CD4-positive, CD25-positive, alpha-beta regulatory T cell (primary cell): ENCODE measurements around the gene WDR37. TPM values are rescaled to one million over a fixed set of nuclear protein-coding genes. Genes with fewer than 3 reads are reported as not detected.
"Not testable (repeated sequence)": the region's sequence is repeated elsewhere in the genome, so short reads cannot be mapped to it uniquely, and the experiment has no call there.

ENCODE experiments used
- ATAC-seq, 2 donors: fragments of 150-1000 bp; cut with Tn5 transposase; one replicate each; pipeline ENCODE4 v1.10.0; 2021; ENCODE audit warnings: low read depth in 2 of 2, moderate number of reproducible peaks in 2 of 2, moderate library complexity in 1 of 2
- DNase-seq, 3 donors: peaks; one replicate each; pipeline versions ENCODE4 v3.0.0 to v3.0.0-alpha.2; 2012 to 2022; ENCODE audit warnings: mixed read lengths in 1 of 3
- H3K27ac ChIP-seq: one replicate; pipeline ENCODE4 v1.7.0; 2013; ENCODE audit warnings: mild to moderate bottlenecking, low read length; ENCODE audit not compliant: insufficient read depth, poor library complexity, severe bottlenecking
- H3K27me3 ChIP-seq: one replicate; pipeline ENCODE4 v1.7.0; 2013; ENCODE audit warnings: low read length; ENCODE audit not compliant: control insufficient read depth, insufficient read depth
- H3K36me3 ChIP-seq: one replicate; pipeline ENCODE4 v1.7.0; 2013; ENCODE audit warnings: mild to moderate bottlenecking, low read length, moderate library complexity; ENCODE audit not compliant: control insufficient read depth, insufficient read depth
- H3K4me1 ChIP-seq: 2 replicates; pipeline ENCODE4 v1.7.0; 2013; ENCODE audit warnings: mild to moderate bottlenecking, low read length; ENCODE audit not compliant: insufficient read depth, control insufficient read depth, poor library complexity, severe bottlenecking
- H3K4me3 ChIP-seq: one replicate; pipeline ENCODE4 v1.7.0; 2013; ENCODE audit warnings: low read depth, mild to moderate bottlenecking, low read length, moderate library complexity
- H3K9me3 ChIP-seq, 2 experiments: 1 replicate in 1 of 2; 2 replicates in 1 of 2; pipeline ENCODE4 v1.7.0; 2013; ENCODE audit warnings: low read length in 2 of 2, mild to moderate bottlenecking in 1 of 2, moderate library complexity in 1 of 2; ENCODE audit not compliant: control insufficient read depth in 2 of 2
- H3K27ac Mint-ChIP-seq, 3 donors: one replicate each; pipeline ENCODE4 v1.8.0; 2020 to 2022; ENCODE audit warnings: mild to moderate bottlenecking in 3 of 3, mixed read lengths in 3 of 3, moderate library complexity in 2 of 3
- H3K27me3 Mint-ChIP-seq: one replicate; pipeline ENCODE4 v1.8.0; 2022; ENCODE audit warnings: mild to moderate bottlenecking, mixed read lengths
- H3K36me3 Mint-ChIP-seq: one replicate; pipeline ENCODE4 v1.8.0; 2020; ENCODE audit warnings: mixed read lengths
- H3K4me1 Mint-ChIP-seq, 4 donors: one replicate each; pipeline ENCODE4 v1.8.0; 2020 to 2022; ENCODE audit warnings: mixed read lengths in 4 of 4, mild to moderate bottlenecking in 1 of 4
- H3K4me3 Mint-ChIP-seq, 4 donors: one replicate each; pipeline ENCODE4 v1.8.0; 2020 to 2022; ENCODE audit warnings: mild to moderate bottlenecking in 4 of 4, mixed read lengths in 4 of 4, moderate library complexity in 3 of 4
- H3K9me3 Mint-ChIP-seq, 7 donors: one replicate each; pipeline ENCODE4 v1.8.0; 2020 to 2022; ENCODE audit warnings: mixed read lengths in 7 of 7, mild to moderate bottlenecking in 3 of 7, moderate library complexity in 2 of 7
- polyA plus RNA-seq, 4 donors: library from polyadenylated mRNA; unstranded; fragments of 300-500 nt; fragmentation: Illumina TruSeq; gene quantifications; one replicate each; pipeline ENCODE4 v1.2.3, GENCODE V29; 2021
- total RNA-seq: library from RNA; stranded (reverse); gene quantifications from one replicate; pipeline ENCODE4 v1.2.3, GENCODE V29; 2022

The WDR37 gene
- total RNA-seq (31.6 TPM), polyA plus RNA-seq (10 to 100 TPM; 10.6 to 15.0 (median 12.2) TPM)

- H3K27ac ChIP-seq = peak within 1 kb of the TSS; percentile 86
- H3K4me3 ChIP-seq = peak within 1 kb of the TSS; percentile 96
- no peaks in the 10 kb centered on the region for H3K27me3 ChIP-seq
- no peaks in the 10 kb centered on the region for H3K9me3 ChIP-seq
- Mint-ChIP-seq H3K4me1 (peaks cover 36 to 89% (median 63%) of the 10 kb centered on the region in 4 donors), H3K4me3 (peak within 1 kb of the TSS; percentile 93 to 99 (median 97)), H3K27ac (peak within 1 kb of the TSS; percentile 93 to 97 (median 96)), H3K9me3 (no peaks in the 10 kb centered on the region), H3K36me3 (no peaks in the 10 kb centered on the region), H3K27me3 (no peaks in the 10 kb centered on the region)
- peaks cover 14% of the 10 kb centered on the region for H3K36me3 ChIP-seq
- ATAC-seq (peak; percentile 95 to 97), DNase-seq (peak; percentile 86 to 92 (median 89))
- H3K4me1 ChIP-seq = peaks cover 49% of the 10 kb centered on the region
Measured at GRCh38 chr10:1056326-1057105, at the start of gene WDR37. Gene WDR37 (plus strand): TSS chr10:1056385. CDS start chr10:1072156, 15,771 bp downstream.

DNA sequence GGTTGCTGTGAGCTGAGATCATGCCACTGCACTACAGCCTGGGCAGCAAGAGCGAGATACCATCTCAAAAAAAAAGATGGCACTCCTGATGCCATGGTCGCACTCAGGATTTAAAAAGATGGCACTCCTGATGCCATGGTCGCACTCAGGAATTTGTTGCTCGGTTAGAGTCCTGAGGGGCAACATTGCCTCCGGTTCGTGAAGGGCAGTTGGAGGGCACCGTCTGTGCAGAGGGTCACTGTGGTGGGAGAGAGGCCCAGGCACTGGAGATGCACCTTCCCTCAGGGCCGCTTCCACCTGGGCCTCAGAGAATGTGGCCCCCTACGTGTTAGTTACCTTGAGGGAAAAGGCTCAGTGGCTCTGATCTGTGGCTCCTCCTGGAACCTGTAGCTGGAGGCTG lies 49.6 kb upstream of the WDR37 start:
- H3K36me3 Mint-ChIP-seq = peaks cover 64% of the 10 kb centered on the region
- peaks cover 92% of the 10 kb centered on the region for H3K36me3 ChIP-seq
- H3K9me3 ChIP-seq = peaks cover 9 to 12% of the 10 kb centered on the region in 2 experiments
- H3K4me1 Mint-ChIP-seq = peaks cover 0 to 16% (median 6%) of the 10 kb centered on the region in 4 donors
- H3K27ac Mint-ChIP-seq = no peak overlapping the region
- H3K4me3 ChIP-seq = no peak overlapping the region
- ATAC-seq (no peak), DNase-seq (no peak)
- H3K9me3 Mint-ChIP-seq = peaks cover 0 to 12% (median 4%) of the 10 kb centered on the region in 7 donors
- H3K27me3 Mint-ChIP-seq = no peaks in the 10 kb centered on the region
- no peaks in the 10 kb centered on the region for H3K27me3 ChIP-seq
- H3K4me3 Mint-ChIP-seq = no peak overlapping the region
- no peak overlapping the region for H3K27ac ChIP-seq
- no peaks in the 10 kb centered on the region for H3K4me1 ChIP-seq

DNA sequence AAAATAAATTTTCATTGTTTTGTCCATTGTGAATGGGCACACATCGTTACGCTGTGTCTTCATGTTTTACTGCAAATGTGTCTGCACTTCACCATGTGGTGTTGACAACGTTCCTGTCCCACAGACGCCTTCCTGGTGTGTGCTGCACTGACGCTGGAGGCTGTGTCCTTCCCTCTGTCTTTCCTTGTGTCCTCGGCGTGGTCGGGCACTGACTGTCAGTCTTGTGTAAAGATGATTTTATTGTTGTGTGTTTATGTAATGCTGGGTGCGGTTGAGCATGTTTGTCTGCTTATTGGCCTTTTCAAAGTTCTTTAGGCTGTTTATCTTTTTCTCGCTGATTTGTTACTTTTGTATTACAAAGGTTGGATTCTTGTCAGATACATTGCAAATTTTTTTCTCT lies 48.6 kb upstream of the WDR37 start:
- Histone ChIP-seq H3K9me3 (peaks cover 5% of the 10 kb centered on the region in 2 experiments), H3K4me1 (no peaks in the 10 kb centered on the region), H3K4me3 (no peak overlapping the region), H3K27me3 (no peaks in the 10 kb centered on the region), H3K27ac (no peak overlapping the region), H3K36me3 (peaks cover 93% of the 10 kb centered on the region)
- no peak overlapping the region for H3K27ac Mint-ChIP-seq
- H3K4me3 Mint-ChIP-seq = no peak overlapping the region
- DNase-seq (no peak), ATAC-seq (no peak)
- peaks cover 0 to 6% (median 4%) of the 10 kb centered on the region in 7 donors for H3K9me3 Mint-ChIP-seq
- no peaks in the 10 kb centered on the region for H3K27me3 Mint-ChIP-seq
- H3K36me3 Mint-ChIP-seq = peaks cover 62% of the 10 kb centered on the region
- peaks cover 0 to 12% (median 6%) of the 10 kb centered on the region in 4 donors for H3K4me1 Mint-ChIP-seq

DNA sequence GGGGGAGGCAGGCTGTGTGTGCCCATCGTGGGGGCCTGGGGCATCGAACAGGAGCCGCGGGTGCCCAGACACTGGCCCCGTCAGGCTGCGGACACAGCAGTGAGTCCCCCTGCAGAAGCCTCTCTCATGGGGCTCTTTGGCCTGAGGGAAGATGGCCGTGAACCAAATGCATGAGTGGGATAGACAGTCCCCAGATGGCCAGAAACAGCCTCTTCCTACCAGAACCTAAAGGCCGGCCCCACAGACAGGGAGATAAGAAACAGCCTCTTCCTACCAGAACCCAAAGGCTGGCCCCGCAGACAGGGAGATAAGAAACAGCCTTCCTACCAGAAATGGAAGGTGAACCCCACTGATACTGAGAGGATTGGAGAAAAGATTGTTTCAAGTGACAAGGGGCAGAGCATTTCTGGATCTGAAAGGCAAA lies 47.1 kb upstream of the WDR37 start:
- H3K9me3 Mint-ChIP-seq = peaks cover 0 to 4% (median 0%) of the 10 kb centered on the region in 7 donors
- Histone ChIP-seq H3K4me1 (no peaks in the 10 kb centered on the region), H3K9me3 (no peaks in the 10 kb centered on the region), H3K27me3 (no peaks in the 10 kb centered on the region), H3K27ac (no peak overlapping the region), H3K4me3 (no peak overlapping the region), H3K36me3 (peaks cover 88% of the 10 kb centered on the region)
- peaks cover 0 to 3% (median 2%) of the 10 kb centered on the region in 4 donors for H3K4me1 Mint-ChIP-seq
- ATAC-seq (no peak), DNase-seq (no peak)
- no peaks in the 10 kb centered on the region for H3K27me3 Mint-ChIP-seq
- H3K4me3 Mint-ChIP-seq = no peak overlapping the region
- peak overlapping the region in 1 of 3 donors; percentile 21 for H3K27ac Mint-ChIP-seq
- H3K36me3 Mint-ChIP-seq = peaks cover 57% of the 10 kb centered on the region

GRCh38 chr10:1009947-1010346 lies 46.2 kb upstream of the WDR37 start:
- not testable (repeated sequence) for H3K27me3 ChIP-seq, H3K27ac Mint-ChIP-seq, H3K27me3 Mint-ChIP-seq, H3K27ac ChIP-seq, H3K4me1 Mint-ChIP-seq, ATAC-seq, H3K4me1 ChIP-seq, H3K9me3 ChIP-seq, H3K4me3 Mint-ChIP-seq, DNase-seq, H3K9me3 Mint-ChIP-seq, H3K4me3 ChIP-seq
- peaks cover 88% of the 10 kb centered on the region for H3K36me3 ChIP-seq
- H3K36me3 Mint-ChIP-seq = peaks cover 66% of the 10 kb centered on the region

DNA sequence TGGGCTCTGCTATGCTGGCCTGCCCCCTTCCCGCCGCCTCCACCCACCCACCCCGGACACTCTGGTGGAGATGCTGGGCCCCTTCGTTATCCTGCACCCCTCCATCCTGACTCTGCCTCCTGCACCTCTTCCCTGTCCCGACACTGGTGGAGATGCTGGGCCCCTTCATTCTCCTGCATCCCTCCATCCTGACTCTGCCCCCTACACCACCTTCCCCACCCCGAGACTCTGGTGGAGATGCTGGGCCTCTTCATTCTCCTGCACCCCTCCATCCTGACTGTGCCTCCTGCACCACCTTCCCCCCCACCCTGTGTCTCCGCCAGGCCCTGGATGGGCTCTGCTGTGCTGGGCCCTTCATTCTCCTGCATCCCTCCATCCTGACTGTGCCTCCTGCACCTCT lies 45.5 kb upstream of the WDR37 start:
- H3K27me3 ChIP-seq = no peaks in the 10 kb centered on the region
- no peak overlapping the region for H3K4me3 Mint-ChIP-seq
- no peaks in the 10 kb centered on the region for H3K9me3 ChIP-seq
- peaks cover 85% of the 10 kb centered on the region for H3K36me3 ChIP-seq
- no peaks in the 10 kb centered on the region for H3K27me3 Mint-ChIP-seq
- no peak overlapping the region for H3K27ac Mint-ChIP-seq
- peaks cover 0 to 4% (median 0%) of the 10 kb centered on the region in 7 donors for H3K9me3 Mint-ChIP-seq
- no peak for DNase-seq
- no peak overlapping the region for H3K27ac ChIP-seq
- H3K36me3 Mint-ChIP-seq = peaks cover 61% of the 10 kb centered on the region
- no peaks in the 10 kb centered on the region for H3K4me1 ChIP-seq
- no peak overlapping the region for H3K4me3 ChIP-seq
- no peak for ATAC-seq
- peaks cover 0 to 3% (median 2%) of the 10 kb centered on the region in 4 donors for H3K4me1 Mint-ChIP-seq

DNA sequence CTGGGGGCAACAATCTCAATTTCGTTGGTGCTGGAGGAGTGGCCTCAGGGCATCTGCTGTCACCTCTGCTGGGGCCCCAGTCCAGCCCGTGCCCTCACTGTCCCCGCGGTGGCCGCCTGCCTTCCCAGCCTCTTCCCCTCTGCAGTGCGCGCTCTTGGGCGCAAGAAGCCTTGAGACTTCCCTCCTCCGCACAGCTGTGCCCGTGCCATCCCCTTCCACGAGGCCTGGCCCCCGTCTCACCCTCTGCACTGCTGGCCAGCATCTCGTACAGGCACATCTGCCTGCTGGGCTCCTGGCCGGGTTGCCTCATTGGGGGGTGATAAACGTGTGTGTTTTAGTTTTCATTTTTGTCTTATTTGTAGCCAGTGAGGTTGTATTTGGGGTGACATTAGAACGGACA lies 44.5 kb upstream of the WDR37 start:
- Mint-ChIP-seq H3K27me3 (no peaks in the 10 kb centered on the region), H3K27ac (peak overlapping the region in 1 of 3 donors; percentile 25), H3K36me3 (peaks cover 62% of the 10 kb centered on the region), H3K9me3 (peaks cover 0 to 4% (median 0%) of the 10 kb centered on the region in 7 donors), H3K4me1 (peaks cover 0 to 3% (median 2%) of the 10 kb centered on the region in 4 donors), H3K4me3 (peak overlapping the region in 1 of 4 donors; percentile 38)
- Histone ChIP-seq H3K27ac (no peak overlapping the region), H3K4me1 (no peaks in the 10 kb centered on the region), H3K9me3 (no peaks in the 10 kb centered on the region), H3K36me3 (peaks cover 84% of the 10 kb centered on the region), H3K4me3 (no peak overlapping the region), H3K27me3 (no peaks in the 10 kb centered on the region)
- no peak for ATAC-seq
- DNase-seq = no peak

DNA sequence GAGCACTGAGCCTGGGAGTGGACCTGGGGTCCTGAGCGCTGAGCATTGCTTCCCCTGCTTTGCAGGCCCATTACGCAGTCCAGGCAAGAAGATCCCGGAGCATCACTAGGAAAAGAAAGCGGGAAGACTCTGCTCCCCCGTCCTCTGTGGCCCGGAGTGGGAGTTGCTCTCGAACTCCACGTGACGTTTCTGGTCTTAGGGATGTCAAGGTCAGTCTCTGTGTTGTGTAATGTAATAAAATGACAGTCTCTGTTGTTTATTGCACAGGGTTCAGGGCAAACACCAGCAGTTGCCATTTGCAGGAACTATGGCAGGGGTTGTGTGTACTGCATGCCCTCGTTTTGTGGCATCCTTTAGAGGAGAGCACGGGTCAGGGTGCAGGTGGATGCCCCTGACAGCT lies 40.5 kb upstream of the WDR37 start:
- H3K36me3 Mint-ChIP-seq = peaks cover 57% of the 10 kb centered on the region
- no peak for ATAC-seq

More for the DNA sequence above, 40.5 kb upstream of the WDR37 start:
- Histone ChIP-seq H3K27me3 (no peaks in the 10 kb centered on the region), H3K4me1 (no peaks in the 10 kb centered on the region), H3K4me3 (no peak overlapping the region), H3K36me3 (peaks cover 72% of the 10 kb centered on the region), H3K27ac (no peak overlapping the region), H3K9me3 (no peaks in the 10 kb centered on the region)
- no peak overlapping the region for H3K27ac Mint-ChIP-seq
- no peak for DNase-seq
- H3K27me3 Mint-ChIP-seq = no peaks in the 10 kb centered on the region
- peaks cover 0 to 3% (median 0%) of the 10 kb centered on the region in 4 donors for H3K4me1 Mint-ChIP-seq
- H3K9me3 Mint-ChIP-seq = no peaks in the 10 kb centered on the region
- no peak overlapping the region for H3K4me3 Mint-ChIP-seq
